ENCODE data around the gene KRTAP10-8.
"Not testable (repeated sequence)": the region's sequence is repeated elsewhere in the genome, so short reads cannot be mapped to it uniquely, and the experiment has no call there.

Gene KRTAP10-8

DNA sequence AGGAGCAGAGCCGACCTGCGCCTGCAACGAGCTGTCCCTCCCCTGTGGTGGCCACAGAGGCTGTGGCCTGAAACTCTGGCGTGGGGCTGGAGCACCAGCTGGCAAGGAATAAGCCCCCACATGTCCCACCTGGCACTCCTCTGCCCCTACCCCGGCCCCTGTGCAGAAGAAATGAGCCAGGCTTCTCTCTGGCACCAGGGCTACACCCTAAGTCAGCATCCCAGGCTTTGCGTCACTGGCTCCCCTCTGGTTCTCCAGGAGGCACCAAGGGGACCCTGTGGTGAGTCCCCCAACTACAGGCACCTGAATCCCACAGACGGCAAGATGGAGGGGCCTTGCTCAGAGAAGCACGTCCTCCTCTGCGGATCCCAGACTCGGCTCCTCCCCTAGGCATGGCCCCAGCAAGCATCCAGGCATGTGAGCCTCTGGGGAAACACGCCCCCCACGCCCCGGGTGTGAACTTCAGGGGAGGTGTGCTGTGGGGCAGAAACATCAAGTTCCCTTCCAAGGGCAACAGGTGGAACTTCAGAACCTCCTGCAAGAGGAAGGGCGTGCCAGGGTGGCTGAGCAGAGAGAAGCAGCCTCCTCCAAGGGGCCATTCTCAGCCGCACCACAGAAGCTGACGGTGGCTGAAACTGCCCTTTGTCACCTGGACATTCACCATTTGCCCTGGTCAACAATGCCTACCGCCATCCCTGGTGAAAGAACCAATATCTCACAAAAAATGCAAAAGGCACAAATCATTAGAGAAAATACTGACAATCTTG is 8.6 kb upstream of the KRTAP10-8 start:
- Histone ChIP-seq H3K27me3 (ENCODE audit: control insufficient read depth, insufficient read depth, low read length) (peaks cover 63% of the 10 kb centered on the region), H3K4me1 (ENCODE audit: control insufficient read depth, insufficient read depth, low read length) (no peaks in the 10 kb centered on the region), H3K9ac (ENCODE audit: low read depth, low read length) (no peak overlapping the region), H3K9me3 (replicated peaks; ENCODE audit: low read length) (no peaks in the 10 kb centered on the region), H3K36me3 (ENCODE audit: insufficient read depth, low read length) (no peaks in the 10 kb centered on the region), H3K4me2 (ENCODE audit: low read length) (no peak overlapping the region), H3K4me3 (ENCODE audit: low read length) (no peak overlapping the region)

DNA sequence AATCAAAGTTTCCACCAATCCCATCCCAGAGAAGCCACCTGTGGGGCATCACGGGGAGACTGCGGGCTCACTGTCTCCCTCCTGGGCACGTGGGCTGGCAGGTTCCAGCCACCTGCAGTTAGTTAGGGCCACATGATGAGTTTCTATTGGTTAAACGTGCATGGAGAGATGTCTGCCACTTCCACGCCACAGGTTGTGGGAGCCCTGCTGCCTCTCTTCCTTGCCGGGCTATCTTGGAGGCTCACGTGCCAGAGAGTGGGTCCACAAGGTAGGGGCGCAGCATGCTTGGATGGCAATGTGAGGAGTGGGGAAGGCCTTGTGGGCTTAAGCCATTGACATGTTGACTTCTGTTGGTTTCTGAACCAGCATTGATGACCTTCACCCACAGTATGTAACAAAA is 8.0 kb upstream of the KRTAP10-8 start:
- H3K4me1 ChIP-seq (ENCODE audit: control insufficient read depth, insufficient read depth, low read length) = no peaks in the 10 kb centered on the region
- no peaks in the 10 kb centered on the region for H3K36me3 ChIP-seq (ENCODE audit: insufficient read depth, low read length)
- no peak overlapping the region for H3K4me3 ChIP-seq (ENCODE audit: low read length)
- no peaks in the 10 kb centered on the region for H3K9me3 ChIP-seq (replicated peaks; ENCODE audit: low read length)
- no peak overlapping the region for H3K4me2 ChIP-seq (ENCODE audit: low read length)
- H3K9ac ChIP-seq (ENCODE audit: low read depth, low read length) = no peak overlapping the region
- peaks cover 59% of the 10 kb centered on the region for H3K27me3 ChIP-seq (ENCODE audit: control insufficient read depth, insufficient read depth, low read length)

DNA sequence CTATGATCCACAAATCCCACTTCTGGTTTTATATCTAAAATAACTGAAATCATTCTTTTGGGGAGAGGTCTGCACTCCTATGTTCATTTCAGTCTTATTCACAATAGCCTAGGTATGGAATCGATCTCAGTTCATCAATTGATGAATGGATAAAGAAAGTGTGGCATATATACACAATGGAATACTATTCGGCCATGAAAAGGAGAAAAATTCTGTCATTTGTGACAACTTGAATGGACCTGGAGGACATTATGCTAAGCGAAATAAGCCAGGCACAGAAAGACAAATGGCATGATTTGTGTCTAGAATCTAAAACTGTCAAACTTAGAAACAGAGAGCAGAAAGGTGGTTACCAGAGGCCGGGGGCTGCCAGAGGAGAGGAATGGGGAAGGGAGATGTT is 5.4 kb upstream of the KRTAP10-8 start:
- no peaks in the 10 kb centered on the region for H3K9me3 ChIP-seq (replicated peaks; ENCODE audit: low read length)
- H3K4me3 ChIP-seq (ENCODE audit: low read length) = no peak overlapping the region
- no peak overlapping the region for H3K4me2 ChIP-seq (ENCODE audit: low read length)
- no peaks in the 10 kb centered on the region for H3K36me3 ChIP-seq (ENCODE audit: insufficient read depth, low read length)
- H3K27me3 ChIP-seq (ENCODE audit: control insufficient read depth, insufficient read depth, low read length) = peaks cover 40% of the 10 kb centered on the region
- H3K4me1 ChIP-seq (ENCODE audit: control insufficient read depth, insufficient read depth, low read length) = no peaks in the 10 kb centered on the region
- no peak overlapping the region for H3K9ac ChIP-seq (ENCODE audit: low read depth, low read length)

DNA sequence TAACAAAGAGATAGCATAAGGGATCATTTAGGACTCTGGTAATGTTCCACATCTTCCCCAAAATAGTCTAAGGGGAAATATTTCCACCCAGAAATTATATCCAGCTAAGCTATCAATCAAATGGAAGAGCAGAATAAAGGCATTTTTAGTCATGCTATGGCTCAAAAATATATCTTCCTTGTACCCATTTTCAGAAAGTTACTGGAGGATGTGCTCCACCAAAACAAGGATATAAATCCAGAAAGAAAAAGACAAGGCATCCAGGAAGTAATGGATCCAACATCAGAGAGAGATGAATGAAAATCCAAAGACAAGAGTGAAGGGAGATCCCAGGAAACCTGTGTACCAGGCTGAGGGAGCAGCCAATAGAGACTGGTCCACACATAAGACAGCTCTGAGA is 2.7 kb upstream of the KRTAP10-8 start:
- Histone ChIP-seq H3K4me2 (ENCODE audit: low read length) (no peak overlapping the region), H3K9me3 (replicated peaks; ENCODE audit: low read length) (peaks cover 3% of the 10 kb centered on the region), H3K4me3 (ENCODE audit: low read length) (no peak overlapping the region), H3K4me1 (ENCODE audit: control insufficient read depth, insufficient read depth, low read length) (no peaks in the 10 kb centered on the region), H3K27me3 (ENCODE audit: control insufficient read depth, insufficient read depth, low read length) (peaks cover 24% of the 10 kb centered on the region), H3K9ac (ENCODE audit: low read depth, low read length) (no peak overlapping the region), H3K36me3 (ENCODE audit: insufficient read depth, low read length) (no peaks in the 10 kb centered on the region)

DNA sequence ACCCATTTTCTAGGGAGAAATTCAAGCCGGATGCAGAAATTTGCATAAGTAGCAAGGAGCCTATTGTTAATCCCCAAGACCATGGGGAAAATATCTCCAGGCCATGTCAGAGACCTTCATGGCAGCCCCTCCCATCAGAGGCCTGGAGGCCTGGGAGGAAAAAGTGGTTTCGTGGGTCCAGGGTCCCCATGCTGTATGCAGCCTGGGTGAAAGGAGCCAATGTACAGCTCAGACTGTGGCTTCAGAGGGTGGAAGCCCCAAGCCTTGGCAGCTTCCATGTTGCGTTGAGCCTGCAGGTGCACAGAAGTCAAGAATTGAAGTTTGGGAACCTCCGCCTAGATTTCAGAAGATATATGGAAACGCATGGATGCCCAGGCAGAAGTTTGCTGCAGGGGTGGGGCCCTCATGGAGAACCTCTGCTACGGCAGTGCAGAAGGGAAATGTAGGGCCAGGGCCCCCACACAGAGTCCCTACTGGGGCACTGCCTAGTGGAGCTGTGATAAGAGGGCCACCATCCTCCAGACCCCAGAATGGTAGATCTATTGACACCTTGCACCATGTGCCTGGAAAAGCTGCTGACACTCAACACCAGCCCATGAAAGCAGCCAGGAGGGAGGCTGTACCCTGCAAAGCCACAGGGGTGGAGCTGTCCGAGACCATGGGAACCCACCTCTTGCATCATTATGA is 1.6 kb upstream of the KRTAP10-8 start:
- peaks cover 13% of the 10 kb centered on the region for H3K27me3 ChIP-seq (ENCODE audit: control insufficient read depth, insufficient read depth, low read length)
- not testable (repeated sequence) for H3K4me3 ChIP-seq (ENCODE audit: low read length); H3K4me1 ChIP-seq (ENCODE audit: control insufficient read depth, insufficient read depth, low read length); H3K9ac ChIP-seq (ENCODE audit: low read depth, low read length); H3K36me3 ChIP-seq (ENCODE audit: insufficient read depth, low read length); H3K9me3 ChIP-seq (replicated peaks; ENCODE audit: low read length); H3K4me2 ChIP-seq (ENCODE audit: low read length)

DNA sequence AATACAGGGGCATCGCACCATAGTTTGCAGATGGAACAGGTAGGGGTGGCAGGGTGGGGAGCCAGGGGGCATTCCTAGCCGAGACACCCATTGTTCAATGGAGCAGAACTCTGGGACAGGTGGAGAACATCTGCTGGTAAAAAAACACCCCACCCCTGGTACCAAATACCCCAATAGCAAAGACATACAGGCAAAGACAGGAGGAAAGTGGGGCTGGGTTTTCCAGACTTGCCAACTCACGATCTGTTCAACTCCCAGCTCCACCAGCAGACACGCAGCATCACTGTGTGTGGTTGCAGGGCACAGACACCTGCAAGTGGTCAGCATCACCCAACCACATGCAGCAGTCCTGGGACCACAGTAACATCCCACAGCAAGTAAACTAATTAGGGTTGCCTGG is 328 bp upstream of the KRTAP10-8 start:
- Histone ChIP-seq H3K9me3 (replicated peaks; ENCODE audit: low read length) (peaks cover 3% of the 10 kb centered on the region), H3K36me3 (ENCODE audit: insufficient read depth, low read length) (no peaks in the 10 kb centered on the region), H3K4me1 (ENCODE audit: control insufficient read depth, insufficient read depth, low read length) (no peaks in the 10 kb centered on the region)

DNA sequence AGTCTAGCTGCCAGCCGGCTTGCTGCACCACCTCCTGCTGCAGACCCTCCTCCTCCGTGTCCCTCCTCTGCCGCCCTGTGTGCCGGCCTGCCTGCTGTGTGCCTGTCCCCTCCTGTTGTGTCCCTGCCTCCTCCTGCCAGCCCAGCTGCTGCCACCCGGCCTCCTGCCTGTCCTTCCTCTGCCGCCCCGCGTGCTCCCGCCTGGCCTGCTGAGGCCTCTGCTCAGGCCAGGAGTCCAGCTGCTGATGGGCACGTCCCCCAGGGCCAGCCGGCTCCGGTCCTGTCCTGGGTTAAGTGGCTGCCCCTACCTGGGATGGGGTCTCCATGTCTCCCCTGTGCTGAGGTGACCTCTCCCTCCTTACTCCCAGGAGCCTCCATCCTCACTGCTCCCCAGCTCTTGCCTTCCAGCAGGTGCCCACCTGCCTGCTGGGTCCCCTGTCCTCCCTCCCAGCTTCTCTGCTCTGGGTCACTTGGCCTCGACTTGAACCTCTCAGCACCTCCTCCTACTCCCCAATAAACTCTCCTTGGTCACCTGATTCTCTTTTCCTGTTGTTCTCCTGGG is 870 bp downstream of the KRTAP10-8 start:
- Histone ChIP-seq H3K4me1 (ENCODE audit: control insufficient read depth, insufficient read depth, low read length) (no peaks in the 10 kb centered on the region), H3K9ac (ENCODE audit: low read depth, low read length) (no peak overlapping the region), H3K4me2 (ENCODE audit: low read length) (no peak overlapping the region), H3K27me3 (ENCODE audit: control insufficient read depth, insufficient read depth, low read length) (peaks cover 28% of the 10 kb centered on the region), H3K36me3 (ENCODE audit: insufficient read depth, low read length) (no peaks in the 10 kb centered on the region), H3K4me3 (ENCODE audit: low read length) (no peak overlapping the region), H3K9me3 (replicated peaks; ENCODE audit: low read length) (peaks cover 3% of the 10 kb centered on the region)

More for the DNA sequence above, 328 bp upstream of the KRTAP10-8 start:
- H3K4me3 ChIP-seq (ENCODE audit: low read length) = no peak overlapping the region
- no peak overlapping the region for H3K4me2 ChIP-seq (ENCODE audit: low read length)
- H3K9ac ChIP-seq (ENCODE audit: low read depth, low read length) = no peak overlapping the region
- peaks cover 17% of the 10 kb centered on the region for H3K27me3 ChIP-seq (ENCODE audit: control insufficient read depth, insufficient read depth, low read length)

DNA sequence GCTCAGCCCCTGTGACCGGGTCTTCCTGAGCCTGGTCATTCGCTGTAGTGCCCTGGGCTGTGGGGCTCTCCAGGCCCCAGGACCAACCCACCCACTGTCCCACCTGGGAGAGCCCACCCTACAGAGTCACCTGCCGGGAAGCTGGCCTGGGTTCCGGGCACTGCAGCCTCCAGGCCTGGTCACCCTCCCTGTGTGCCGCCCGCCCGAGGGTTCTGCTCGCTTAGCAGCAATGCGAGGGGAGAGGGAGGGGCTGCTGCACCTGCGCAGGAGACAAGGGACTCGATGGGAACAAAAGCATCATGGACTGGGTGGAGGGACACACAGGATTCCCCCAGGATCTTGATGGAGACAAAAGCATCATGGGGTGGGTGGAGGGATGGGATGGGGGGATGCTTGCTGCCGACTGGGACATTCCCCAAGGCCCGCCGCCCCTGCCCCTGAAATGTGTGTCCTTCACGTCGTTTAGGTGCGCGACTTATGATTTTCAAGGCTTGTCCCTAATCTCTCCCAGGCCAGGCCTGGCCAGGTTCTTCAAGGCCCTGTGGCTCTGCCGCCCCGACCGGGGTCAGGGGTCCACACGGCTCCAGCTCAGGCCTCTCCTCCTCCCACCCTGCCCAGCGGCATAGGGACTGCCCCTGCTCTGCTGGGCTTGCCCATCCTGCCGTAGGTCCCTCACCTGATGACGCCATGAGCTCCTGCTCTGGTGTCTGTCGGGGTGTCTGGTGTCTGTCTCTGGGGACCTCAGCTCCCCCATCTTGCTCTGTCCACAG is 1.7 kb downstream of the KRTAP10-8 start:
- Histone ChIP-seq H3K4me1 (ENCODE audit: control insufficient read depth, insufficient read depth, low read length) (no peaks in the 10 kb centered on the region), H3K4me2 (ENCODE audit: low read length) (no peak overlapping the region), H3K9ac (ENCODE audit: low read depth, low read length) (no peak overlapping the region), H3K9me3 (replicated peaks; ENCODE audit: low read length) (peaks cover 3% of the 10 kb centered on the region), H3K27me3 (ENCODE audit: control insufficient read depth, insufficient read depth, low read length) (peaks cover 32% of the 10 kb centered on the region), H3K36me3 (ENCODE audit: insufficient read depth, low read length) (no peaks in the 10 kb centered on the region), H3K4me3 (ENCODE audit: low read length) (no peak overlapping the region)

DNA sequence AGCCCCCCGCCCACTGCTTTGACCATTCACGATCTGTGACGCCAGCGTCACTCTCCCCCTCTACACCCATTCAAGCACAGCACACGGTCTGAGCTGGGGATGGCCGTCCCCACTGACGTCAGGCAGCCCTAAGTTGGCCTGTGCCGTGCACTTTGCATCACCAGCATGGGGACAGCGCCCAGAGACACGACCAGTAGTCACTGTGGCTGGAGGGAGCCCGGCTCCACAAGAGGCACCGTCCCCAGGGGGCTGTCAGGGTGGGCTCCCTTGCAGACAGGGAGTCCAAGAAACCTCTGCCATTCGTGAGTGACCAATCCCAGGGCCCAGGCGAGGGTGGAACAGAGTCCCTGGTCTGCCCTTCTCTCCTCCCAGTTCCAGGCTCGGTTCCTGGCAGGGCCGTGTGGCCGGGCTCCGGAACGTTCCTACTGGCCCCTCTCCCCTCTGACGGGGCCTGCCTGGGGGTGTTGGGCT is 2.3 kb downstream of the KRTAP10-8 start:
- no peaks in the 10 kb centered on the region for H3K36me3 ChIP-seq (ENCODE audit: insufficient read depth, low read length)
- H3K9ac ChIP-seq (ENCODE audit: low read depth, low read length) = no peak overlapping the region

DNA sequence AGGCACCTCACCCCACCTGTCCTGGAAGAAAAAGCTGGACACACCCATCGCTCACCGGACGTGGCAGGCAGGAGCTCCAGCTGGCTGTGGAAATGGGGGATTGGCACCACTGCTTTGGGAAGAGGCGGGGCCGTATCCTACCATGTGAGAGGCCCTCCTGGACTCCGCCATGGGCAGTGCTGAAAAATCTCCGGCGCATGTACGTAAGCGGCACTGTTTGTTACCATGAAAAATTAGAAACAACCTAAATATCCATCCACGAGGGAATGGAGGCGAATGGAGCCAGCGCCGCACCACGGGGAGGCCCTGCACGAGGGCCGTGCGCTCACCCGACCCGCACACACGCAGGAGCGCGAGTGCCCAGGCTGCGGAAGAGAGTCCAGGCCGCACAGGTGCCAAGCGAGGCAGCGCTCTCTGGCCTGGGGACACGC is 3.1 kb downstream of the KRTAP10-8 start:
- Histone ChIP-seq H3K9me3 (replicated peaks; ENCODE audit: low read length) (peaks cover 3% of the 10 kb centered on the region), H3K9ac (ENCODE audit: low read depth, low read length) (no peak overlapping the region), H3K4me2 (ENCODE audit: low read length) (no peak overlapping the region), H3K36me3 (ENCODE audit: insufficient read depth, low read length) (no peaks in the 10 kb centered on the region), H3K4me3 (ENCODE audit: low read length) (no peak overlapping the region), H3K4me1 (ENCODE audit: control insufficient read depth, insufficient read depth, low read length) (no peaks in the 10 kb centered on the region), H3K27me3 (ENCODE audit: control insufficient read depth, insufficient read depth, low read length) (peaks cover 29% of the 10 kb centered on the region)

More for the DNA sequence above, 2.3 kb downstream of the KRTAP10-8 start:
- Histone ChIP-seq H3K4me1 (ENCODE audit: control insufficient read depth, insufficient read depth, low read length) (no peaks in the 10 kb centered on the region), H3K9me3 (replicated peaks; ENCODE audit: low read length) (peaks cover 3% of the 10 kb centered on the region), H3K4me3 (ENCODE audit: low read length) (no peak overlapping the region), H3K27me3 (ENCODE audit: control insufficient read depth, insufficient read depth, low read length) (peaks cover 29% of the 10 kb centered on the region), H3K4me2 (ENCODE audit: low read length) (no peak overlapping the region)

DNA sequence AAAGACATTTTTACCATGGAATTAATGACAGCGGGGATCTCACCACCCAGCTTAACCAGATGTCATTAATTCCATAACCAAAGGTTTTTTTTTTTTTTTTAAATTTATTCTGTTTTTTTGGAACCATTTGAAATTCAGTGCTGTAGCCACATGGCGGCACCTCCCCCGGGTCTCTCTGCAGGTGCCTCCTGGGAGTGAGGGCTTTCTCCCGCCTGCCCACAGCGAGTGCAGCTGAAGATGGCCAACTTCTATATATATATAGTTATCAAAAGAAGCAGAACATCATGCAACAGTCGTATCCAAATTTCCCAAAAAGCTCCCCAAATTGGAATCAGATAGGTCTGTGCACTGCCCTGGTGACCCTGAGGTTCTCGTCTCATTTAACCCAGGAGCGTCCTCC is 3.6 kb downstream of the KRTAP10-8 start:
- H3K9ac ChIP-seq (ENCODE audit: low read depth, low read length) = no peak overlapping the region
- peaks cover 3% of the 10 kb centered on the region for H3K9me3 ChIP-seq (replicated peaks; ENCODE audit: low read length)
- no peak overlapping the region for H3K4me3 ChIP-seq (ENCODE audit: low read length)
- H3K4me2 ChIP-seq (ENCODE audit: low read length) = no peak overlapping the region
- no peaks in the 10 kb centered on the region for H3K36me3 ChIP-seq (ENCODE audit: insufficient read depth, low read length)
- H3K27me3 ChIP-seq (ENCODE audit: control insufficient read depth, insufficient read depth, low read length) = peaks cover 29% of the 10 kb centered on the region
- H3K4me1 ChIP-seq (ENCODE audit: control insufficient read depth, insufficient read depth, low read length) = no peaks in the 10 kb centered on the region
